ENCODE data around the gene UBXN7. TPM values are rescaled to one million over a fixed set of nuclear protein-coding genes. Genes with fewer than 3 reads are reported as not detected.
A peak's percentile ranks its signal among the peaks of the same experiment; 100 is the strongest.

UBXN7 gene
- total and polyA plus RNA-seq, 2 of the 13 experiments (the other 11 are each of a cell fraction or from before 2014, with no cell fraction given): 12.5 to 15.9 TPM

DNA sequence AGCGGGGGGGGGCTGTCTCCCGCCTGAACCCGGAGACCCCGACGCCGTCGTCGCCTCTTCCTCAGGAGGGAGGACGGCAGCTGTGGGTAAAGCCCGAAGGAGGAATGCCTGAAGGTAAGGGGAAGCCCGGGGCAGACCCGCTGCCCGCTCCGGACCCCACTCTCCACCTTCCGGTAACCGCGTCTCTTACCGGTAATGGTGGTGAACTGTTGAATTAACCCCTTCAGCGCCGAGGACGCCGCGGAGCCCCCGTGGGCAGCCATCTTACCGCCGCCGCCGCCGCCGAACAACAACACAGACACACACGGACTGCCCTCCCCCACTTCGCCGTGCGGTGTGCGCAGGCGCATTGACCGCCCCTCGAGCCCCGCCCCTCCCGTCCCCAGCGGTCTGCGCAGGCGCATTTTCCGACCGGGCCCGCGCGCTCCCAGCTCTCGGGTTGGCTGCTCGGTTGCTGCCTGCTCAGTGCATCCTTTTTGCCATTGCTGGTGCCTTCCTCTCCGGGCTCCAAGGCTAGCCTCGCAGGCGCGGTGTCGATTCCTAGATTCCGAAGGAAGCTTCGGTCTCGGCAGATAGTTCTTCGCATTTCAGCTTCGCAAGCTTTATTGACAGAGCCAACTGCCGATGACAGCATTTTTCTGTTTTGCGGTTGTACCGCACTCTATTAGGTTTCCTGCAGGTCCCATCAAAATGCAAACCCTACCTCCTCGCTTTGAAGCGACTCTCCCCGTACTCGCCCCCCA lies at the start of gene UBXN7 (continued):
- TF ChIP-seq ZNF335 (CRISPR knock-in tag; IDR thresholded peaks at IDR 0.05): peak; percentile 66; the same call in 1 of the 2 replicates
- no peak for TF ChIP-seq GABPA (IDR thresholded peaks at IDR 0.05; ENCODE audit: low read depth, low read length)
- TF ChIP-seq GABPA (CRISPR knock-in tag; IDR thresholded peaks at IDR 0.05; ENCODE audit: low read depth): no peak
- TF ChIP-seq SOX13 (IDR thresholded peaks at IDR 0.05): no peak
- TF ChIP-seq SOX13 (CRISPR knock-in tag; conservative IDR thresholded peaks at IDR 0.05 in 1 of 2, IDR thresholded peaks at IDR 0.05 in 1 of 2): peak in 1 of 2 experiments; percentile 26; a peak in 1 of 4 replicates
- no peak; the same call in 1 of the 2 replicates for TF ChIP-seq ZNF777 (CRISPR knock-in tag; IDR thresholded peaks at IDR 0.05)
- peak; percentile 27; the same call in 1 of the 2 replicates for TF ChIP-seq ZBTB26 (CRISPR knock-in tag; IDR thresholded peaks at IDR 0.05; ENCODE audit: borderline replicate concordance)
- peak; percentile 49; the same call in 1 of the 2 replicates for TF ChIP-seq GATAD1 (CRISPR knock-in tag; IDR thresholded peaks at IDR 0.05)
- TF ChIP-seq FOXA1 (IDR thresholded peaks at IDR 0.05): no peak
- peak; percentile 46; the same call in 1 of the 2 replicates for TF ChIP-seq FOXA1 (CRISPR knock-in tag; IDR thresholded peaks at IDR 0.05)
- TF ChIP-seq ZGPAT (CRISPR knock-in tag; IDR thresholded peaks at IDR 0.05): peak; percentile 50; the same call in 1 of the 2 replicates
- no peak for TF ChIP-seq SIX1 (CRISPR knock-in tag; IDR thresholded peaks at IDR 0.05; ENCODE audit: borderline replicate concordance)
- no peak for TF ChIP-seq ZBTB21 (CRISPR knock-in tag; IDR thresholded peaks at IDR 0.05)
- TF ChIP-seq, protein P1, sequence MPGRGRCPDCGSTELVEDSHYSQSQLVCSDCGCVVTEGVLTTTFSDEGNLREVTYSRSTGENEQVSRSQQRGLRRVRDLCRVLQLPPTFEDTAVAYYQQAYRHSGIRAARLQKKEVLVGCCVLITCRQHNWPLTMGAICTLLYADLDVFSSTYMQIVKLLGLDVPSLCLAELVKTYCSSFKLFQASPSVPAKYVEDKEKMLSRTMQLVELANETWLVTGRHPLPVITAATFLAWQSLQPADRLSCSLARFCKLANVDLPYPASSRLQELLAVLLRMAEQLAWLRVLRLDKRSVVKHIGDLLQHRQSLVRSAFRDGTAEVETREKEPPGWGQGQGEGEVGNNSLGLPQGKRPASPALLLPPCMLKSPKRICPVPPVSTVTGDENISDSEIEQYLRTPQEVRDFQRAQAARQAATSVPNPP (CRISPR knock-in tag; IDR thresholded peaks at IDR 0.05): no peak
- peak; percentile 49; the same call in 1 of the 2 replicates for TF ChIP-seq ZNF776 (CRISPR knock-in tag; IDR thresholded peaks at IDR 0.05)
- peak; percentile 89; the same call in 1 of the 2 replicates for TF ChIP-seq KAT7 (CRISPR knock-in tag; IDR thresholded peaks at IDR 0.05; ENCODE audit: borderline replicate concordance)
- TF ChIP-seq SOX5 (CRISPR knock-in tag; IDR thresholded peaks at IDR 0.05; ENCODE audit: borderline replicate concordance): peak; percentile 31; the same call in 1 of the 2 replicates
- 0 out of 2 replicates have a peak, but pooled peaks have one; percentile 13 for TF ChIP-seq ZNF557 (CRISPR knock-in tag; IDR thresholded peaks at IDR 0.05)
- TF ChIP-seq ZNF234 (CRISPR knock-in tag; conservative IDR thresholded peaks at IDR 0.05): no peak
- TF ChIP-seq ZNF501 (CRISPR knock-in tag; IDR thresholded peaks at IDR 0.05): 0 out of 2 replicates have a peak, but pooled peaks have one; percentile 31
- TF ChIP-seq NR2F6 (IDR thresholded peaks at IDR 0.05): no peak
- TF ChIP-seq NR2F6 (CRISPR knock-in tag; IDR thresholded peaks at IDR 0.05): 0 out of 2 replicates have a peak, but pooled peaks have one; percentile 11
- TF ChIP-seq ZNF329 (CRISPR knock-in tag; IDR thresholded peaks at IDR 0.05; ENCODE audit: low read depth): peak; percentile 9; the same call in 1 of the 2 replicates
- no peak for TF ChIP-seq CHD2 (IDR thresholded peaks at IDR 0.05; ENCODE audit: low read depth, low read length)
- no peak for TF ChIP-seq PCBP1 (IDR thresholded peaks at IDR 0.05; ENCODE audit: borderline replicate concordance, low read depth, low read length)
- TF ChIP-seq HMG20A (CRISPR knock-in tag; IDR thresholded peaks at IDR 0.05; ENCODE audit: borderline replicate concordance): no peak
